IMR-90 (cell line): ENCODE measurements around the gene TDRD1. TPM values are rescaled to one million over a fixed set of nuclear protein-coding genes. Genes with fewer than 3 reads are reported as not detected.

Source experiments
- ATAC-seq: fragments of 200-7000 bp; cut with Tn5 transposase; 2 replicates; pipeline ENCODE4 v1.9.1; 2020; ENCODE audit warnings: low read depth, mild to moderate bottlenecking, moderate library complexity
- BruUV-seq: library from RNA; stranded (reverse); fragments of 400-500 nt; replicated peaks from 2 replicates; lab custom pipeline; 2021; lab: Mats Ljungman, UMichigan
- CTCF ChIA-PET: fragments of 300-600 bp; formaldehyde crosslinking; extraction: SDS; loops from one replicate; lab custom pipeline; 2021; ENCODE audit warnings: antibody characterized with exemption; lab: Yijun Ruan, JAX
- POLR2A ChIA-PET: fragments of 300-600 bp; sonication (Branson Sonifier 250); formaldehyde crosslinking; loops from one replicate; lab custom pipeline; 2022; ENCODE audit warnings: antibody characterized with exemption; ENCODE audit not compliant: unreplicated experiment; lab: Charles Lee
- DNase-seq: peaks from one replicate; pipeline ENCODE4 v3.0.0; 2013
- H2AFZ ChIP-seq: replicated peaks from 2 replicates; pipeline ENCODE3; 2013; ENCODE audit warnings: low read length, mild to moderate bottlenecking; ENCODE audit not compliant: poor library complexity
- H2AK5ac ChIP-seq: 2 replicates; pipeline ENCODE4 v1.6.1; 2013; ENCODE audit warnings: low read depth, low read length, inconsistent platforms
- H2AK9ac ChIP-seq: replicated peaks from 2 replicates; pipeline ENCODE3; 2013; ENCODE audit warnings: mild to moderate bottlenecking, low read depth, low read length, moderate library complexity; ENCODE audit not compliant: poor library complexity
- H2BK120ac ChIP-seq: 2 replicates; pipeline ENCODE4 v1.6.1; 2013; ENCODE audit warnings: low read depth, low read length, inconsistent platforms
- H2BK15ac ChIP-seq: 3 replicates; pipeline ENCODE4 v1.6.1; 2013; ENCODE audit warnings: low read depth, low read length, inconsistent platforms
- H2BK20ac ChIP-seq: 2 replicates; pipeline ENCODE4 v1.6.1; 2013; ENCODE audit warnings: low read depth, mild to moderate bottlenecking, inconsistent platforms, low read length, moderate library complexity
- H2BK5ac ChIP-seq: 2 replicates; pipeline ENCODE4 v1.6.1; 2013; ENCODE audit warnings: mild to moderate bottlenecking, low read depth, low read length, inconsistent platforms; ENCODE audit not compliant: poor library complexity, severe bottlenecking
- H3K14ac ChIP-seq: replicated peaks from 2 replicates; pipeline ENCODE4 v1.6.1; 2013; ENCODE audit warnings: low read depth, low read length, inconsistent platforms
- H3K18ac ChIP-seq: 2 replicates; pipeline ENCODE4 v1.6.1; 2013; ENCODE audit warnings: low read depth, low read length, control low read depth
- H3K23ac ChIP-seq: 2 replicates; pipeline ENCODE4 v1.6.1; 2013; ENCODE audit warnings: low read depth, low read length, inconsistent platforms
- H3K27ac ChIP-seq: 2 replicates; pipeline ENCODE4 v1.5.1; 2013; ENCODE audit warnings: mild to moderate bottlenecking, control low read depth, low read length; ENCODE audit not compliant: insufficient read depth
- H3K27me3 ChIP-seq: 2 replicates; pipeline ENCODE4 v1.6.1; 2013; ENCODE audit warnings: low read length; ENCODE audit not compliant: control insufficient read depth, insufficient read depth
- H3K36me3 ChIP-seq: 2 replicates; pipeline ENCODE4 v1.6.1; 2013; ENCODE audit warnings: low read length, mixed read lengths; ENCODE audit not compliant: control insufficient read depth, insufficient read depth
- H3K4ac ChIP-seq: 2 replicates; pipeline ENCODE4 v1.6.1; 2013; ENCODE audit warnings: low read depth, low read length, inconsistent platforms
- H3K4me1 ChIP-seq: 2 replicates; pipeline ENCODE4 v1.6.1; 2013; ENCODE audit warnings: low read length, mixed read lengths; ENCODE audit not compliant: control insufficient read depth, insufficient read depth
- H3K4me2 ChIP-seq: 2 replicates; pipeline ENCODE4 v1.6.1; 2013; ENCODE audit warnings: low read depth, mild to moderate bottlenecking, control low read depth, low read length, moderate library complexity
- H3K4me3 ChIP-seq: 2 replicates; pipeline ENCODE4 v1.5.1; 2013; ENCODE audit warnings: low read depth, mild to moderate bottlenecking, control low read depth, low read length, moderate library complexity; ENCODE audit not compliant: insufficient read depth
- H3K56ac ChIP-seq: 2 replicates; pipeline ENCODE4 v1.6.1; 2013; ENCODE audit warnings: low read length, inconsistent platforms; ENCODE audit not compliant: insufficient read depth; ENCODE audit errors: extremely low read depth
- H3K79me1 ChIP-seq, 2 experiments: 2 replicates each; pipeline ENCODE4 v1.6.1; 2013; ENCODE audit warnings: low read length in 2 of 2, inconsistent platforms in 1 of 2, low read depth in 1 of 2
- H3K9ac ChIP-seq: 2 replicates; pipeline ENCODE4 v1.6.1; 2013; ENCODE audit warnings: low read depth, low read length, control low read depth
- H3K9me1 ChIP-seq: 2 replicates; pipeline ENCODE4 v1.6.1; 2013; ENCODE audit warnings: low read length, inconsistent platforms; ENCODE audit not compliant: insufficient read depth
- H3K9me3 ChIP-seq: 2 replicates; pipeline ENCODE4 v1.6.1; 2013; ENCODE audit warnings: low read length; ENCODE audit not compliant: control insufficient read depth, insufficient read depth
- H4K20me1 ChIP-seq: 2 replicates; pipeline ENCODE4 v1.6.1; 2013; ENCODE audit warnings: low read length, inconsistent platforms; ENCODE audit not compliant: insufficient read depth
- H4K5ac ChIP-seq: 2 replicates; pipeline ENCODE4 v1.6.1; 2013; ENCODE audit warnings: mild to moderate bottlenecking, low read depth, low read length, control low read depth
- H4K8ac ChIP-seq, 2 experiments: 2 replicates each; pipeline ENCODE4 v1.6.1; 2013; ENCODE audit warnings: low read depth in 2 of 2, low read length in 2 of 2, control low read depth in 1 of 2, inconsistent platforms in 1 of 2
- H4K91ac ChIP-seq: 2 replicates; pipeline ENCODE4 v1.6.1; 2013; ENCODE audit warnings: low read depth, low read length, inconsistent platforms; ENCODE audit not compliant: insufficient read depth
- BHLHE40 ChIP-seq: fragments of 150-350 bp; IDR thresholded peaks from 2 replicates; pipeline ENCODE4 v1.6.1; 2016; ENCODE audit warnings: mild to moderate bottlenecking, low read depth, low read length
- CEBPB ChIP-seq: IDR thresholded peaks from 2 replicates; pipeline ENCODE4 v1.6.1; 2012; ENCODE audit warnings: low read depth, low read length, improper control_type of control experiment
- CHD1 ChIP-seq: IDR thresholded peaks from 2 replicates; pipeline ENCODE4 v1.6.1; 2012; ENCODE audit warnings: low read depth, low read length, improper control_type of control experiment
- MAFK ChIP-seq: IDR thresholded peaks from 2 replicates; pipeline ENCODE4 v1.6.1; 2012; ENCODE audit warnings: low read depth, low read length, improper control_type of control experiment
- MXI1 ChIP-seq: IDR thresholded peaks from 2 replicates; pipeline ENCODE4 v1.6.1; 2012; ENCODE audit warnings: low read depth, mild to moderate bottlenecking, low read length, moderate library complexity, borderline replicate concordance
- NFE2L2 ChIP-seq: fragments of 150-350 bp; IDR thresholded peaks from 2 replicates; pipeline ENCODE4 v1.6.1; 2016; ENCODE audit warnings: low read depth, mild to moderate bottlenecking, low read length
- POLR2A ChIP-seq: IDR thresholded peaks from 2 replicates; pipeline ENCODE4 v1.6.1; 2012; ENCODE audit warnings: mild to moderate bottlenecking, low read depth, low read length
- SMC3 ChIP-seq: fragments of 150-350 bp; IDR thresholded peaks from 2 replicates; pipeline ENCODE4 v1.6.1; 2016; ENCODE audit warnings: low read depth, mild to moderate bottlenecking, antibody characterized with exemption, low read length, moderate library complexity
- WGBS, 2 experiments: methylation state at CpG; one replicate each; pipeline versions ENCODE4 v1.1.5 to v1.1.7; 2013; ENCODE audit warnings: missing lambda C conversion rate in 2 of 2; ENCODE audit not compliant: insufficient read length in 1 of 2; ENCODE audit errors: extremely low coverage in 2 of 2; 5-methylcytosine and 5-hydroxymethylcytosine counted together
- dilution Hi-C: fragments of 300-500 bp; cut with HindIII; formaldehyde crosslinking; loops from one replicate; pipeline ENCODE4 v1.14.3; 2018; ENCODE audit warnings: low sequenced_read_pairs; ENCODE audit not compliant: unreplicated experiment
- in situ Hi-C: fragments of 300-500 bp; cut with MboI; formaldehyde crosslinking; loops from 3 replicates; pipeline ENCODE4 v1.14.3; 2019; ENCODE audit warnings: low sequenced_read_pairs, inconsistent platforms, mixed read lengths
- intact Hi-C: fragments of 100-400 bp; cut with micrococcal nuclease; formaldehyde crosslinking; loops from 2 replicates; pipeline ENCODE4 v1.10.0; 2022
- polyA plus RNA-seq, 3 experiments: library from polyadenylated mRNA; depleted of rRNA; stranded (reverse); fragments of >200 nt; gene quantifications; 2 replicates each; pipeline ENCODE4 v1.2.3, GENCODE V29; 2012; ENCODE audit warnings: low replicate concordance in 1 of 3
- total RNA-seq: library from RNA; depleted of rRNA; stranded (reverse); fragments of >200 nt; gene quantifications from 2 replicates; pipeline ENCODE4 v1.2.3, GENCODE V29; 2012
- TF ChIP-seq, protein P1 (sequence below): conservative IDR thresholded peaks from 2 replicates; pipeline ENCODE4 v1.5.1; 2012; ENCODE audit warnings: mild to moderate bottlenecking, low read depth, low read length, improper control_type of control experiment

TDRD1 gene
- total and polyA plus RNA-seq, 2 of the 4 experiments (the other 2 are of a cell fraction) = not detected

DNA sequence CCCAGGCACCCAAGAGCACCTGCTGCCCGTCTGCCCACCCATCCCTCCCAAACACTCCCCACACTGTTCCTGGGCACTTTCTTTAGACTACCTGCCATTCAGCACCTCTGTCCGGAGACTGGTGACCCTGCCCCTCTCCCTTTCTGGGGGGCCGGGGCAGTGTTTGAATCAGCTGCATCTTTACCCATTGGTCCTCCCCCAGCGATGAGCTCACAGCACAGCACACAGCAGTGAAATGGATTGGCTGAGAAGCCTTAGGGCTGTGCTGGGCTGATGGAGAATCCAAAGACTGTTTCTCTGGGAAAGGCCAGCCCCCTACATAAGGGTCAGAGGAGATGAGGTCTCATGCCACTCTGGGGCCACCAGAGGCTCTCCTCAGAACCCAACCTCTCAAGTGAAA lies 100.1 kb downstream of the TDRD1 start:
- dilution Hi-C loops (no loop called here), in situ Hi-C loops (no loop called here), intact Hi-C loops (no loop called here)
- Histone ChIP-seq H3K4me1 (no peaks in the 10 kb centered on the region), H3K27me3 (peaks cover 54% of the 10 kb centered on the region), H2AFZ (no peak overlapping the region), H3K9ac (no peak overlapping the region), H4K8ac (no peak overlapping the region), H3K14ac (no peak overlapping the region), H4K91ac (no peak overlapping the region), H3K4me2 (no peak overlapping the region), H2BK5ac (no peak overlapping the region), H3K4me3 (no peak overlapping the region), H3K4ac (no peak overlapping the region), H3K9me3 (no peaks in the 10 kb centered on the region), H3K27ac (no peak overlapping the region), H3K18ac (no peak overlapping the region), H2AK5ac (no peak overlapping the region), H2BK15ac (no peak overlapping the region), H2BK120ac (no peak overlapping the region), H3K36me3 (no peaks in the 10 kb centered on the region), H3K56ac (no peak overlapping the region), H3K79me1 (no peaks in the 10 kb centered on the region), H3K9me1 (no peaks in the 10 kb centered on the region), H2AK9ac (no peak overlapping the region), H3K23ac (no peak overlapping the region), H2BK20ac (no peak overlapping the region), H4K5ac (no peak overlapping the region), H4K20me1 (no peaks in the 10 kb centered on the region)
- no peak for TF ChIP-seq MXI1
- no peak for TF ChIP-seq BHLHE40
- no peak for TF ChIP-seq POLR2A
- TF ChIP-seq MAFK = no peak
- no peak for TF ChIP-seq NFE2L2
- no peak for TF ChIP-seq CHD1
- TF ChIP-seq, protein P1, sequence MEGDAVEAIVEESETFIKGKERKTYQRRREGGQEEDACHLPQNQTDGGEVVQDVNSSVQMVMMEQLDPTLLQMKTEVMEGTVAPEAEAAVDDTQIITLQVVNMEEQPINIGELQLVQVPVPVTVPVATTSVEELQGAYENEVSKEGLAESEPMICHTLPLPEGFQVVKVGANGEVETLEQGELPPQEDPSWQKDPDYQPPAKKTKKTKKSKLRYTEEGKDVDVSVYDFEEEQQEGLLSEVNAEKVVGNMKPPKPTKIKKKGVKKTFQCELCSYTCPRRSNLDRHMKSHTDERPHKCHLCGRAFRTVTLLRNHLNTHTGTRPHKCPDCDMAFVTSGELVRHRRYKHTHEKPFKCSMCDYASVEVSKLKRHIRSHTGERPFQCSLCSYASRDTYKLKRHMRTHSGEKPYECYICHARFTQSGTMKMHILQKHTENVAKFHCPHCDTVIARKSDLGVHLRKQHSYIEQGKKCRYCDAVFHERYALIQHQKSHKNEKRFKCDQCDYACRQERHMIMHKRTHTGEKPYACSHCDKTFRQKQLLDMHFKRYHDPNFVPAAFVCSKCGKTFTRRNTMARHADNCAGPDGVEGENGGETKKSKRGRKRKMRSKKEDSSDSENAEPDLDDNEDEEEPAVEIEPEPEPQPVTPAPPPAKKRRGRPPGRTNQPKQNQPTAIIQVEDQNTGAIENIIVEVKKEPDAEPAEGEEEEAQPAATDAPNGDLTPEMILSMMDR = no peak
- no peak for TF ChIP-seq CEBPB
- no peak for TF ChIP-seq SMC3
- DNase-seq (no peak), ATAC-seq (no peak)
- no TSS peak for BruUV-seq
- CTCF ChIA-PET = no interaction called here
- no CpG with 5 or more reads among the region's 4 CpGs for WGBS, 2 experiments
- POLR2A ChIA-PET = no interaction called here
